Smooth muscle cell (in vitro differentiated cells): Measurements from ENCODE around the gene CD80. TPM values are rescaled to one million over a fixed set of nuclear protein-coding genes. Genes with fewer than 3 reads are reported as not detected.
"Not testable (repeated sequence)": the region's sequence is repeated elsewhere in the genome, so short reads cannot be mapped to it uniquely, and the experiment has no call there.

Experiments
- DNase-seq: peaks from one replicate; lab custom pipeline; 2025; ENCODE audit not compliant: unreplicated experiment; lab: John Stamatoyannopoulos, UW
- H2AFZ ChIP-seq: fragments of 200-600 bp; sonication (generic); 2 replicates; pipeline ENCODE4 v1.6.0; 2016; ENCODE audit warnings: antibody characterized with exemption, low read depth, mild to moderate bottlenecking
- H3F3A ChIP-seq: fragments of 200-600 bp; sonication (generic); 2 replicates; pipeline ENCODE4 v1.6.0; 2017; ENCODE audit warnings: antibody characterized with exemption, low read depth
- H3K27ac ChIP-seq: fragments of 200-600 bp; sonication (generic); 2 replicates; pipeline ENCODE4 v1.5.1; 2016; ENCODE audit warnings: low read depth, mild to moderate bottlenecking
- H3K27me3 ChIP-seq: fragments of 200-600 bp; sonication (generic); 2 replicates; pipeline ENCODE4 v1.6.1; 2016; ENCODE audit warnings: low read depth, mild to moderate bottlenecking
- H3K36me3 ChIP-seq: fragments of 200-600 bp; sonication (generic); 2 replicates; pipeline ENCODE4 v1.5.1; 2016; ENCODE audit warnings: low read depth
- H3K4me1 ChIP-seq: fragments of 200-600 bp; sonication (generic); 2 replicates; pipeline ENCODE4 v1.5.1; 2016; ENCODE audit warnings: low read depth
- H3K4me2 ChIP-seq: fragments of 200-600 bp; sonication (generic); 2 replicates; pipeline ENCODE4 v1.6.0; 2016; ENCODE audit warnings: mild to moderate bottlenecking
- H3K4me3 ChIP-seq: fragments of 200-600 bp; sonication (generic); 2 replicates; pipeline ENCODE4 v1.5.1; 2016; ENCODE audit warnings: mild to moderate bottlenecking
- H3K79me2 ChIP-seq: fragments of 200-600 bp; sonication (generic); 2 replicates; pipeline ENCODE4 v1.6.0; 2016; ENCODE audit warnings: low read depth, mild to moderate bottlenecking
- H3K9ac ChIP-seq: fragments of 200-600 bp; sonication (generic); 2 replicates; pipeline ENCODE4 v1.6.0; 2016; ENCODE audit warnings: low read depth
- H3K9me3 ChIP-seq: fragments of 200-600 bp; sonication (generic); replicated peaks from 2 replicates; pipeline ENCODE4 v1.5.1; 2016; ENCODE audit warnings: low read depth
- H4K20me1 ChIP-seq: fragments of 200-600 bp; sonication (generic); 2 replicates; pipeline ENCODE4 v1.6.0; 2016; ENCODE audit warnings: low read depth
- WGBS: methylation state at CpG from one replicate; pipeline ENCODE4 v1.1.7; 2016; ENCODE audit warnings: low lambda C conversion rate; 5-methylcytosine and 5-hydroxymethylcytosine counted together
- polyA plus RNA-seq: library from polyadenylated mRNA; unstranded; fragments of >200 nt; fragmentation: Nextera tagmentation; extraction: Ambion mirVana; gene quantifications from 2 replicates; pipeline ENCODE4 v1.2.1, GENCODE V29; 2016
- total RNA-seq: library from RNA; depleted of rRNA; stranded (reverse); fragments of >200 nt; gene quantifications from 2 replicates; pipeline ENCODE4 v1.2.3, GENCODE V29; 2014
- TF ChIP-seq, protein P1 (sequence below): fragments of 200-600 bp; sonication (generic); IDR thresholded peaks from 2 replicates; pipeline ENCODE4 v1.5.1; 2017; ENCODE audit warnings: borderline replicate concordance, mild to moderate bottlenecking, antibody characterized with exemption; ENCODE audit not compliant: insufficient read depth, poor library complexity, severe bottlenecking

CD80 gene
- total and polyA plus RNA-seq, 2 experiments from 2014 or later: not detected

GRCh38 chr3:119569156-119569555 lies 9.7 kb upstream of the CD80 start:
- Histone ChIP-seq H3K36me3 (no peaks in the 10 kb centered on the region), H3F3A (no peaks in the 10 kb centered on the region), H4K20me1 (no peaks in the 10 kb centered on the region), H3K9ac (no peak overlapping the region), H3K79me2 (no peaks in the 10 kb centered on the region), H3K4me1 (no peaks in the 10 kb centered on the region), H3K27me3 (no peaks in the 10 kb centered on the region), H2AFZ (no peak overlapping the region), H3K4me3 (no peak overlapping the region), H3K9me3 (no peaks in the 10 kb centered on the region), H3K4me2 (no peak overlapping the region), H3K27ac (no peak overlapping the region)
- TF ChIP-seq, protein P1, sequence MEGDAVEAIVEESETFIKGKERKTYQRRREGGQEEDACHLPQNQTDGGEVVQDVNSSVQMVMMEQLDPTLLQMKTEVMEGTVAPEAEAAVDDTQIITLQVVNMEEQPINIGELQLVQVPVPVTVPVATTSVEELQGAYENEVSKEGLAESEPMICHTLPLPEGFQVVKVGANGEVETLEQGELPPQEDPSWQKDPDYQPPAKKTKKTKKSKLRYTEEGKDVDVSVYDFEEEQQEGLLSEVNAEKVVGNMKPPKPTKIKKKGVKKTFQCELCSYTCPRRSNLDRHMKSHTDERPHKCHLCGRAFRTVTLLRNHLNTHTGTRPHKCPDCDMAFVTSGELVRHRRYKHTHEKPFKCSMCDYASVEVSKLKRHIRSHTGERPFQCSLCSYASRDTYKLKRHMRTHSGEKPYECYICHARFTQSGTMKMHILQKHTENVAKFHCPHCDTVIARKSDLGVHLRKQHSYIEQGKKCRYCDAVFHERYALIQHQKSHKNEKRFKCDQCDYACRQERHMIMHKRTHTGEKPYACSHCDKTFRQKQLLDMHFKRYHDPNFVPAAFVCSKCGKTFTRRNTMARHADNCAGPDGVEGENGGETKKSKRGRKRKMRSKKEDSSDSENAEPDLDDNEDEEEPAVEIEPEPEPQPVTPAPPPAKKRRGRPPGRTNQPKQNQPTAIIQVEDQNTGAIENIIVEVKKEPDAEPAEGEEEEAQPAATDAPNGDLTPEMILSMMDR: no peak
- WGBS: 98% methylated on average over 4 of the region's 4 CpGs
- DNase-seq: no peak

DNA sequence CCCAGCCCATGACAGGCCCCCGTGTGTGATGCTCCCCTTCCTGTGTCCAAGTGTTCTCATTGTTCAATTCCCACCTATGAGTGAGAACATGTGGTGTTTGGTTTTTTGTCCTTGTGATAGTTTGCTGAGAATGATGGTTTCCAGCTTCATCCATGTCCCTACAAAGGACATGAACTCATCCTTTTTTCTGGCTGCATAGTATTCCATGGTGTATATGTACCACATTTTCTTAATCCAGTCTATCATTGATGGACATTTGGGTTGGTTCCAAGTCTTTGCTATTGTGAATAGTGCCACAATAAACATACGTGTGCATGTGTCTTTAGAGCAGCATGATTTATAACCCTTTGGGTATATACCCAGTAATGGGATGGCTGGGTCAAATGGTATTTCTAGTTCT lies 3.9 kb upstream of the CD80 start:
- WGBS: 91% methylated on average over 1 of the region's 2 CpGs
- H3K27ac ChIP-seq: not testable (repeated sequence)

DNA sequence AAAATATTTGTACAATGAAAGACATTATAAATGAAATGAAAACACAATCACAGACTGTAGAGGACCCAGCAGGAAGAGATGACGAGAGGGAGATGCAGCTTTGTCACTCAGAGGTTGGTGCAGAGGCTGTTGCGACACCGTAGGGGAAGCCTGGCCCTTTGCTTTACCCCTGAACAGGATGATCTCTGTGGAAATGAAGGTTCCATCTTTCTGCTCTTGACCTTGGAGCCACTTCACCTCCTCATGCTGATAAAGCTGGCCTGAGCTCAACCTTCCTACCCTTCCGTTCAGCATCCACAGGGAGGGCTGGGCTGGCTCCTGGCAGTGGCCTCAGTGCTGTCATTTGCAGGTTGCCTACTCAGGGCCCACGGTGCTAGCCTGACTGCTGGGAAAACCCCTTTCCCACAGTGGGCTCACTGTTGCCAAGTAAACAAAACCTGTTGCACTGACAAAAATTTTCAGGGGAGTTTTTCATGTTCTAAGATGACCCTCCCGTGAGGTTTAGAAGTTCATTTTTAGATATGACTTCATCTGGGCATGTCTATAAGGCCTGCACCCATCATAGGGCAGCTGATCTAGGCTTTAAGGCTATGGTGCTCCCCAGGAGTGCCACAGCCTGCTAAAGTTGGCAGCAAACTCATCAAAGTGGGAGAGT lies 3.0 kb upstream of the CD80 start:
- Histone ChIP-seq H3K4me2 (no peak overlapping the region), H4K20me1 (no peaks in the 10 kb centered on the region), H3K27ac (no peak overlapping the region), H3K9me3 (no peaks in the 10 kb centered on the region), H2AFZ (no peak overlapping the region), H3K36me3 (no peaks in the 10 kb centered on the region), H3K9ac (no peak overlapping the region), H3K4me3 (no peak overlapping the region), H3K79me2 (no peaks in the 10 kb centered on the region), H3F3A (no peaks in the 10 kb centered on the region), H3K4me1 (no peaks in the 10 kb centered on the region), H3K27me3 (no peaks in the 10 kb centered on the region)
- TF ChIP-seq, protein P1: no peak
- 89% methylated on average over 6 of the region's 6 CpGs for WGBS
- no peak for DNase-seq

More for the DNA sequence above, 3.9 kb upstream of the CD80 start:
- H3K9ac ChIP-seq, H3K27me3 ChIP-seq, H2AFZ ChIP-seq, DNase-seq, H4K20me1 ChIP-seq, H3K79me2 ChIP-seq, H3K36me3 ChIP-seq, H3K4me3 ChIP-seq, H3F3A ChIP-seq, H3K4me1 ChIP-seq, H3K9me3 ChIP-seq, H3K4me2 ChIP-seq: not testable (repeated sequence)

- H3F3A ChIP-seq: no peaks in the 10 kb centered on the region
- TF ChIP-seq, protein P1: no peak
- no peak overlapping the region for H3K4me3 ChIP-seq
- no peaks in the 10 kb centered on the region for H3K4me1 ChIP-seq
- no peaks in the 10 kb centered on the region for H3K36me3 ChIP-seq
- H3K27me3 ChIP-seq: no peaks in the 10 kb centered on the region
- no peak overlapping the region for H2AFZ ChIP-seq
- no peak overlapping the region for H3K4me2 ChIP-seq
- no peaks in the 10 kb centered on the region for H3K79me2 ChIP-seq
- H3K27ac ChIP-seq: no peak overlapping the region
- H3K9ac ChIP-seq: no peak overlapping the region
- WGBS: 96% methylated on average over 4 of the region's 5 CpGs
- no peaks in the 10 kb centered on the region for H3K9me3 ChIP-seq
- DNase-seq: no peak
- H4K20me1 ChIP-seq: no peaks in the 10 kb centered on the region
Measured at GRCh38 chr3:119560160-119560559, 746 bp upstream of the CD80 start.
